Vagina (tissue), 2 donors: Measurements from ENCODE around the gene SARDH. TPM values are rescaled to one million over a fixed set of nuclear protein-coding genes. Genes with fewer than 3 reads are reported as not detected.

ENCODE experiments used
- DNase-seq, 2 donors: peaks; one replicate each; pipeline ENCODE4 v3.0.0-alpha.2; 2017; ENCODE audit errors: extremely low spot score in 2 of 2
- H3K27ac ChIP-seq: fragments of 200-600 bp; sonication (generic); one replicate; pipeline ENCODE4 v1.5.1; 2019
- H3K27me3 ChIP-seq: fragments of 200-600 bp; sonication (generic); one replicate; pipeline ENCODE4 v1.5.1; 2019
- H3K36me3 ChIP-seq, 2 donors: fragments of 200-600 bp; sonication (generic); one replicate each; pipeline ENCODE4 v1.5.1; 2017 to 2019
- H3K4me1 ChIP-seq: fragments of 200-600 bp; sonication (generic); one replicate; pipeline ENCODE4 v1.5.1; 2019
- H3K4me3 ChIP-seq, 2 donors: fragments of 200-600 bp; sonication (generic); 1 replicate in 1 of 2; 2 replicates in 1 of 2; pipeline ENCODE4 v1.5.1; 2016 to 2019
- H3K9me3 ChIP-seq: fragments of 200-600 bp; sonication (generic); one replicate; pipeline ENCODE4 v1.5.1; 2019
- CTCF ChIP-seq, 3 experiments: fragments of 450-650 bp in 2 of 3; fragments of 200-600 bp in 1 of 3; sonication (generic) in 1 of 3; IDR thresholded peaks; one replicate each; pipeline ENCODE4 v1.5.1; 2017 to 2019; ENCODE audit warnings: antibody characterized with exemption in 3 of 3, mild to moderate bottlenecking in 2 of 3, moderate library complexity in 2 of 3
- POLR2A ChIP-seq, 2 donors: fragments of 450-650 bp; IDR thresholded peaks; one replicate each; pipeline ENCODE4 v1.6.1; 2017; ENCODE audit warnings: antibody characterized with exemption in 2 of 2, mild to moderate bottlenecking in 2 of 2, moderate library complexity in 2 of 2
- POLR2AphosphoS5 ChIP-seq, 2 donors: sonication (generic); formaldehyde crosslinking; IDR thresholded peaks; one replicate each; pipeline ENCODE4 v1.9.0; 2017; ENCODE audit warnings: antibody characterized with exemption in 2 of 2, mild to moderate bottlenecking in 2 of 2, low read depth in 1 of 2; ENCODE audit not compliant: insufficient read depth in 1 of 2
- intact Hi-C: fragments of 100-400 bp; cut with DNase I; formaldehyde crosslinking; loops from one replicate; pipeline ENCODE4 v1.15.1; 2023
- total RNA-seq: library from RNA; depleted of rRNA; stranded (reverse); fragments of >200 nt; gene quantifications from one replicate; pipeline ENCODE4 v1.2.3, GENCODE V29; 2016

The SARDH gene
- total RNA-seq, 1 donor from 2014 or later: 2.0 TPM

DNA sequence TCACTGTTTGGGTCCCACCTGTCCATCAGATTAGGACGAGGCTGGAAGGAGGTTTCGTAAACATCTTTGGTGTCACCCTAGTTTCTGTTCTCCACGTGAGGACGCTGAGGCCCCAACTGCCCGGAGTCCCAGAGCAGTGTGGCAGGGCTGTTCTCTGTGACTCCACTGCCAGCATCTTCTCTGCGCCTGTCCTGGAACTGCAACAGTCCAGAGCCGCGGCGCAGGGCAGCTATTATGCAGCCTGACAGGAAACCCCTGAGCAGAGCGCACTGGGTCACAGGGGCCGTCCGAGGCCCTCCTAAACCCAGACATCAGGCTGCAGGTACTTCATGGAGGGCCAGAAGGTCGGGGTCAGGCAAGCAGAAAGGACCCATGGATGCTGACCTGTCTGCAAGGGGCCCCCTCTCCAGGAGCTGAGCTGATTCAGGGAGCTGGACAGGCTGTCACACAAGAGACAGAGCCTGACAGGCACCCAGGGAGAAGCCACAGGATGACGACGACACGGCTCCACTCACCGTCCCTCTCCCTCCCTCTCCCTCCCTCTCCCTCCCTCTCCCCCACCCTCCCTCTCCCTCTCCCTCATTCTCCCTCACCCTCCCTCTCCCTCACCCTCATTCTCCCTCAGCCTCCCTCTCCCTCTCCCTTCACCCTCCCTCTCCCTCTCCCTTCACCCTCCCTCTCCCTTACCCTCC lies 70.2 kb downstream of the SARDH start:
- intact Hi-C loops: no loop called here
- Histone ChIP-seq H3K9me3 (no peaks in the 10 kb centered on the region), H3K27me3 (no peaks in the 10 kb centered on the region), H3K36me3 (no peaks in the 10 kb centered on the region), H3K27ac (no peak overlapping the region), H3K4me3 (no peak overlapping the region), H3K4me1 (no peaks in the 10 kb centered on the region)
- no peak for DNase-seq
- TF ChIP-seq POLR2AphosphoS5 (IDR thresholded peaks at IDR 0.05; ENCODE audit: insufficient read depth in 1 of 2, low read depth in 1 of 2): no peak
- TF ChIP-seq POLR2A (IDR thresholded peaks at IDR 0.05): no peak
- TF ChIP-seq CTCF (IDR thresholded peaks at IDR 0.05): no peak

GRCh38 chr9:133666845-133667244 lies 71.3 kb downstream of the SARDH start:
- Histone ChIP-seq H3K36me3 (no peaks in the 10 kb centered on the region), H3K27me3 (no peaks in the 10 kb centered on the region), H3K4me1 (no peaks in the 10 kb centered on the region), H3K4me3 (no peak overlapping the region), H3K9me3 (no peaks in the 10 kb centered on the region), H3K27ac (no peak overlapping the region)
- intact Hi-C loops: no loop called here
- TF ChIP-seq POLR2AphosphoS5 (IDR thresholded peaks at IDR 0.05; ENCODE audit: insufficient read depth in 1 of 2, low read depth in 1 of 2): no peak
- no peak for TF ChIP-seq CTCF (IDR thresholded peaks at IDR 0.05)
- TF ChIP-seq POLR2A (IDR thresholded peaks at IDR 0.05): no peak
- DNase-seq: no peak

DNA sequence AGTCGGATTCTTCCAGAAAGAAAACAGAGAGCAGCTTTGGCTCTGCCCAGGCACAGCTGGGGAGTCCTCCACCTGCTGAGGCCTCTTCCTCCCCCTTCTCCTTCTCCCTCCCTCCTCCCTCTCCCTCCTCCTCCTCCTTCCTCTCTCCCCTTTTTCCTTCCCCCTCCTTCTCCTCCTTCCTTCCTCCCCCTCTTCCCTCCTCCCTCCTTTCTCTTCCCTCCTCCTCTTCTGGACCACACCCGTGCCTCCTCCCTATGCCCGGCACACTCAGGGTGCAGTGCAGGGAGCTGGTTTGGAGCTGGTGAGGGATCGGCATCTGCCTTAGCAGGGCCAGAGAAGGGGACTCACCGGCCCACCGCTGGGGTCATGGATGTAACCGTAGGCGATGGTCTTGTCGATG lies 71.8 kb downstream of the SARDH start:
- no peak for TF ChIP-seq POLR2AphosphoS5 (IDR thresholded peaks at IDR 0.05; ENCODE audit: insufficient read depth in 1 of 2, low read depth in 1 of 2)
- TF ChIP-seq CTCF (IDR thresholded peaks at IDR 0.05): no peak
- TF ChIP-seq POLR2A (IDR thresholded peaks at IDR 0.05): no peak
- Histone ChIP-seq H3K4me3 (no peak overlapping the region), H3K27me3 (no peaks in the 10 kb centered on the region), H3K36me3 (no peaks in the 10 kb centered on the region), H3K27ac (no peak overlapping the region), H3K9me3 (no peaks in the 10 kb centered on the region), H3K4me1 (no peaks in the 10 kb centered on the region)
- intact Hi-C loops: no loop called here
- DNase-seq: no peak

DNA sequence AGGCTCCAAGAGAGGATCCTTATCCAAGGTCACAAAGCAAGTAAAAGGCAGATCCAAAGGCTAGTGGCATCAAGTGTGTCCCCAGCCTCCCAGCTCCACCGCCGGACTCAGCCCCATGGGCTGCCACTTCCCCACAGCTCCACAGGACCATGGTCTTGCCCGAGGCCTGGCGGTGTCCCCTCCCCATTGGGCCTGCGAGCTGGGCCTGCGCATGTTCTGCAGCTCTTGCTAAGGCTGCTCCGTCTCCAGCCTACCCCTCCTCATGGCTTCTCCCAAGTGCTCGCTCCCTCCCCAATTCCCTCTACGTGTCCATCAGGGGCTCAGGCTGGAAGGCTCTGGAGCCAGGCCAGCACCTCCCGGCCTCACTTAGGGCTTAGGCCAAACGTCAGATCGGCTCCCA lies 72.6 kb downstream of the SARDH start:
- Histone ChIP-seq H3K4me3 (no peak overlapping the region), H3K9me3 (no peaks in the 10 kb centered on the region), H3K4me1 (no peaks in the 10 kb centered on the region), H3K27ac (no peak overlapping the region), H3K36me3 (no peaks in the 10 kb centered on the region), H3K27me3 (no peaks in the 10 kb centered on the region)
- intact Hi-C loops: no loop called here
- TF ChIP-seq POLR2AphosphoS5 (IDR thresholded peaks at IDR 0.05; ENCODE audit: insufficient read depth in 1 of 2, low read depth in 1 of 2) (no peak), POLR2A (IDR thresholded peaks at IDR 0.05) (no peak), CTCF (IDR thresholded peaks at IDR 0.05) (no peak)
- DNase-seq: no peak

GRCh38 chr9:133665096-133665495 lies 73.1 kb downstream of the SARDH start:
- H3K9me3 ChIP-seq: no peaks in the 10 kb centered on the region
- no peak overlapping the region for H3K27ac ChIP-seq
- H3K27me3 ChIP-seq: no peaks in the 10 kb centered on the region
- H3K4me3 ChIP-seq: no peak overlapping the region
- H3K36me3 ChIP-seq: no peaks in the 10 kb centered on the region
- DNase-seq: no peak
- no peaks in the 10 kb centered on the region for H3K4me1 ChIP-seq
- intact Hi-C loops: no loop called here
- no peak for TF ChIP-seq CTCF (IDR thresholded peaks at IDR 0.05)
- no peak for TF ChIP-seq POLR2AphosphoS5 (IDR thresholded peaks at IDR 0.05; ENCODE audit: insufficient read depth in 1 of 2, low read depth in 1 of 2)
- TF ChIP-seq POLR2A (IDR thresholded peaks at IDR 0.05): no peak
